GM12873 (cell line): ENCODE measurements around the gene EEF2.

Experiments
- TF ChIP-seq, protein P1 (sequence below): IDR thresholded peaks from 2 replicates; pipeline ENCODE4 v1.5.1; 2012; ENCODE audit warnings: low read depth, mild to moderate bottlenecking, moderate library complexity, low read length, control low read depth; ENCODE audit not compliant: insufficient read depth; ENCODE audit errors: missing control alignments

Gene EEF2

DNA sequence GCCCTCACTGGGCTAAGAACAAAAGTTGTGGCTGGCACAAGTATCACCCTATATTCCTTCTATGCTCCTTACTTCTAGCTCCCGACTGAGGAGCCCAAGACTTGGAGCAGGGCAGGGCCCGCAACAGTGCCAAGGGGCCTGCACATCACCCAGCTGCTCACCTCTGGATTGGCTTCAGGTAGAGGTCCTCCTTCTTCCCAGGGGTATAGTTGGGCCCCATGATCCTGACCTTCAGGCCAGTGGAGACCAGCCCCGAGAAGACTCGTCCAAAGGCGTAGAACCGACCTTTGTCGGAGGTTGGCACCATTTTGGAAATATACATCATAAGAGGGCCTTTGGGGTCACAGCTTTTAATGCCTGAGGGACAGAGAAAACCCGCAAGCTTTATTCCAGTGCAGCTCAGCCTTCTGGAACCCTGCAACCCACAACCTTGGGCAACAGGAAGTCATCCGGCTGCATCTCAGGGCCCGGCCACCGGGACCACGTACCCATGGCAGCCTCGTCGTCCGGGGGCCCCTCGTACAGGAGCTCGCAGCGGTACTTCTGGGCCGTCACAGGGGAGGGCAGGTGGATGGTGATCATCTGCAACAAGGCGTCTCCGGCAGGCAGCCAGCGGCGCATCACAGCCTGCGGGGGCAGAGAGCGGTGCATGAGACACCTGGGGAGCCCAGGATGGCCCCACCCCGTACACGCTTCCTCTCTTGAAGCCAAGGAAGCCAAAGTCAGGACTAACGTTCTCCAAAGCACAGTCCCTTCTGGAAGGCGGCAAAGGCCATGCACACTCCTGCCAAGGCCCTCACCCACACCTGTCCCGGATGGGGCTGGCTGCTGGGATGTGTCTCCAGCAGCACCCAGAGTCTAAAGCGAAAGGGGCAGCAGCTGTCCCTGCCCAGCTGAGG, 4.7 kb downstream of the EEF2 start:
- TF ChIP-seq, protein P1, sequence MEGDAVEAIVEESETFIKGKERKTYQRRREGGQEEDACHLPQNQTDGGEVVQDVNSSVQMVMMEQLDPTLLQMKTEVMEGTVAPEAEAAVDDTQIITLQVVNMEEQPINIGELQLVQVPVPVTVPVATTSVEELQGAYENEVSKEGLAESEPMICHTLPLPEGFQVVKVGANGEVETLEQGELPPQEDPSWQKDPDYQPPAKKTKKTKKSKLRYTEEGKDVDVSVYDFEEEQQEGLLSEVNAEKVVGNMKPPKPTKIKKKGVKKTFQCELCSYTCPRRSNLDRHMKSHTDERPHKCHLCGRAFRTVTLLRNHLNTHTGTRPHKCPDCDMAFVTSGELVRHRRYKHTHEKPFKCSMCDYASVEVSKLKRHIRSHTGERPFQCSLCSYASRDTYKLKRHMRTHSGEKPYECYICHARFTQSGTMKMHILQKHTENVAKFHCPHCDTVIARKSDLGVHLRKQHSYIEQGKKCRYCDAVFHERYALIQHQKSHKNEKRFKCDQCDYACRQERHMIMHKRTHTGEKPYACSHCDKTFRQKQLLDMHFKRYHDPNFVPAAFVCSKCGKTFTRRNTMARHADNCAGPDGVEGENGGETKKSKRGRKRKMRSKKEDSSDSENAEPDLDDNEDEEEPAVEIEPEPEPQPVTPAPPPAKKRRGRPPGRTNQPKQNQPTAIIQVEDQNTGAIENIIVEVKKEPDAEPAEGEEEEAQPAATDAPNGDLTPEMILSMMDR = no peak

DNA sequence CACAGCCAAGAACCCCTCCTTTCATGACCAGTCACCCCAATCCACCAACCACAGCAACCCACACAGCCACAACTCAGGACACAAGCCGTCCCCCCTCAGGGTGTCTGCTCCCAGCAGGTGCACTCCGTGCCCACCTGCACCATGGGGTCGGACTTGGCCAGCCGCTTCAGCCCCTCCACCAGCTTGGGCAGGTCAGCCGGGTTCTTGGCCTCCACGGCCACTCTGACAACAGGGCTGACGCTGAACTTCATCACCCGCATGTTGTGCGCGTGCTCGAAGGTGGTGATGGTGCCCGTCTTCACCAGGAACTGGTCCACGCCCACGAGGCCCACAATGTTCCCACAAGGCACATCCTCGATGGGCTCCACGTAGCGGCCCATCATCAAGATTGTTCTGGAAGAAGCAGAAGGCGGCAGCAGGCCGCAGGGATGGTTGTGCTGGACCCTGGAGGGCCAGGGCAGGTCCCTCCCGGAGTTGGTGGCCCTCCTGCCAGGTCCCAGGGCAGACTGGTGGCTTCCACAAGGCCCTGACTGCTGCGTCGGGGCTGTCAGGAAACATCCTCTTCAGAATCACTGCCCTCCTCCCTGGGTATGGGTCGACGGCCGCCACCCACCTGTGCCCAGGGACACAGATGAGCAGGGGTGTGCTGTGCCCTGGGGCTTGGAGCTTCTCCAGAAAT, 5.5 kb downstream of the EEF2 start:
- TF ChIP-seq, protein P1 = no peak

- TF ChIP-seq, protein P1 = no peak
Observed at GRCh38 chr19:3979289-3979673, 6.0 kb downstream of the EEF2 start.

DNA sequence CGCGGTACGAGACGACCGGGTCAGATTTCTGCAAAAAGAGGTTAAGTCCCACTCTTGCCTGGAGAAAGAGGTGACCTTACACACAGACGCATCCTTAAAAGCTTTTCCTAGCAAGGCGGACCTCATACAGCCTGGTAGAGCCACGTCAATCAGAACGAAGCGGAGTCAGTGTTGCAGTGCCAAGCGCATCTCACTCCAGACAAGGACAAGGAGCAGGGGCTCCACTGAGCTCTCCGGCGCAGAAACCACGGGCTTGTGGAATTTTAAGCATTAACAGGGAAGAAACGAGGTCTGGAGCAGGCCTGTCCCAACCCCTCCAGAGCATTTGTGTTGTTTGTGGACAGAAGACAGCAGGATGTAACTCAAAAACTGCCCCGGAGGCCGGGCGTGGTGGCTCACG, 7.1 kb downstream of the EEF2 start:
- TF ChIP-seq, protein P1 = no peak

DNA sequence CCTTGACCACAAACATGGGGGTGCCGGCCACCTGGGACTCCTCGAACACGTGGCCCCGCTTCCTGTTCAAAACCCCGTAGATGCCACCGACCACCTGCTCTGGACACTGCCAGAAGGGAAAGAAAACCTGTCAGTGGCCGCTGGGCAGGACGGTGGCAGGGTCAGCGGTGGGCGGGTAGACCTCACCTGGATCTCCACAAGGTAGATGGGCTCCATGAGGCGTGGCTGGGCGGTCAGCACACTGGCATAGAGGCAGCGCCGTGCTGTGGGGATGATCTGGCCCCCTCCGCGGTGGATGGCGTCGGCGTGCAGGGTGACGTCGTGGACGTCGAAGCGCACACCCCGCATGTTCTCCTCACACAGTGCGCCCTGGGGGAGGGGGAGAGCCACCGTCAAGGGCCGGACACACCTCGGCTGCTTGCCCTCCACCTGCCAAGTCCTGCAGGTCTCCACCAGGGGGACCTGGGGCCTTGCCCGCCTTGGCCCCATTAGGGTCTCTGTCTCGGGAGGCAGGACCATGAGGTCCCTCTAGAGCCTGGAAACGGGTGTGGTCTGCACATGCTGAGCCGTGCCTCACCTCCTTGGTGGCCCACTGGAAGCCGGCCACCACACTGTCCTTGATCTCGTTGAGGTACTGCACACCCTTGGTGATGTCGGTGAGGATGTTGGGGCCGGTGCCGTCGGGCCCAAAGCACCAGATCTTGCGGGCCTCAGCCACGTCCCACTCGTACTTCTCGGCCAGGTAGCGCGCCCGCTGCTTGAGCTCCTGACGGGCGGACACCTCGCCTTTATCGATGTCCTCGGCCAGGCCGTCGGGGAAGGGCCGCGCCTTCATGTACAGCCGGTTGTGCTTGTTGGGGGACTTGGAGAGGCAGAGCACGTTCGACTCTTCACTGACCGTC, 7.8 kb downstream of the EEF2 start:
- TF ChIP-seq, protein P1 = peak; percentile 29

GRCh38 chr19:3976495-3977241, 8.6 kb downstream of the EEF2 start:
- TF ChIP-seq, protein P1 = no peak
